OCI-LY3 (cell line): Measurements from ENCODE around the gene KCTD21.

Source experiments
- H2AFZ ChIP-seq: fragments of 200-600, 300-600 bp; shearing (Covaris generic); 2 replicates; pipeline ENCODE4 v1.6.0; 2014; ENCODE audit warnings: antibody characterized with exemption, low read depth, low read length
- H3K27ac ChIP-seq: fragments of 200-600, 300-600 bp; sonication (generic); 2 replicates; pipeline ENCODE4 v1.5.1; 2014; ENCODE audit warnings: mild to moderate bottlenecking, low read length, moderate library complexity, mixed read lengths
- H3K27me3 ChIP-seq: fragments of 200-600, 300-600 bp; sonication (generic); 2 replicates; pipeline ENCODE4 v1.6.1; 2014; ENCODE audit warnings: low read depth, low read length, mixed read lengths
- H3K36me3 ChIP-seq: fragments of 200-600, 300-600 bp; sonication (generic); replicated peaks from 2 replicates; pipeline ENCODE3; 2014; ENCODE audit warnings: low read depth, low read length, mixed read lengths
- H3K4me1 ChIP-seq: fragments of 300-600, 200-600 bp; sonication (generic); 2 replicates; pipeline ENCODE4 v1.6.1; 2014; ENCODE audit warnings: low read length, mixed read lengths
- H3K4me2 ChIP-seq: fragments of 200-600, 300-600 bp; sonication (generic); 2 replicates; pipeline ENCODE4 v1.6.1; 2014; ENCODE audit warnings: low read length, mixed read lengths
- H3K4me3 ChIP-seq: fragments of 300-600, 200-600 bp; sonication (generic); 2 replicates; pipeline ENCODE4 v1.5.1; 2014; ENCODE audit warnings: antibody characterized with exemption, mild to moderate bottlenecking, low read length, moderate library complexity
- H3K79me2 ChIP-seq: fragments of 300-600, 200-600 bp; shearing (Covaris generic); 2 replicates; pipeline ENCODE4 v1.6.1; 2014; ENCODE audit warnings: mild to moderate bottlenecking, low read length, mixed read lengths
- H3K9ac ChIP-seq: fragments of 300-600, 200-600 bp; shearing (Covaris generic); 2 replicates; pipeline ENCODE4 v1.6.0; 2014; ENCODE audit warnings: mild to moderate bottlenecking, low read length, moderate library complexity
- H3K9me3 ChIP-seq: fragments of 200-600, 300-600 bp; shearing (Covaris generic); 2 replicates; pipeline ENCODE4 v1.6.1; 2014; ENCODE audit warnings: low read length, mixed read lengths; ENCODE audit not compliant: insufficient read depth
- H4K20me1 ChIP-seq: fragments of 200-600, 300-600 bp; sonication (generic); 2 replicates; pipeline ENCODE4 v1.6.1; 2016; ENCODE audit warnings: low read length, mixed read lengths; ENCODE audit not compliant: insufficient read depth
- EZH2phosphoT487 ChIP-seq: fragments of 200-600 bp; shearing (Covaris generic); IDR thresholded peaks from 2 replicates; pipeline ENCODE4 v1.6.1; 2018; ENCODE audit warnings: antibody characterized with exemption, mixed run types, low read depth
- TF ChIP-seq, protein P1 (sequence below): fragments of 200-600, 300-600 bp; sonication (generic); IDR thresholded peaks from 2 replicates; pipeline ENCODE4 v1.5.1; 2014; ENCODE audit warnings: antibody characterized with exemption, low read length, low read depth

KCTD21 gene

DNA sequence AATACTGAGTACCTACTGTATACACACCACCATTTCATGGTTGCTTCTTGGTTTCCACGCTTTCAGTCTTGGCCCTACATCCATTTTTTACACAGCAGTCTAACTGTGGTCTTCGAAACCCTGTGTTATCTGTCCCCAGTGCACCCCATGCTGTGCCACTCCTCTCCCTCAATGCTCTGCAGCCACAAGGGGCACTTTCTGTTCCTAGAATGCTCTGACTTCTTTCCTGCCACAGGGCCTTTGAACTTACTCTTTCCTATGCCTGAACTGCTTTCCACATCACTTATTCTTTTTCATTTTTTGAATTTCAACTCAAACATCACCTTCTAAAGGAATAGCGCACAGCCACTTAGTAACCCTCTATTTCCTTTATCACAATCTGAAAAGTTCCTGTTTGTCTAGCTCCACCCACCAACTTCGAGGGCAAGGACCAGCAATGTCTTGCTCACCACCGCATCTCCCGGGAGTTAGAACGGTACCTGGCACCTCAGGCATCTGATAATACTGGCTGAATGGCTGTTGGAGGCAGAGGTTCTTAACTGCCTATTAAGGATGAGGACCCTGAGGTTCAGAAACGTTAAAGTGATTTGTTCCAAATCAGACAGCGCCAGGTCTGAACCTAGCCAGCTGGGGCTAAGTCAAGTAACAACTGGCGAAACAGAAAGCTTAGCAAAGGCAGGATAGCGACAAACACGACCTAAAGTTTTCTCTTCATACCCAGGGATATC is 49.6 kb downstream of the KCTD21 start:
- Histone ChIP-seq H3K36me3 (peaks cover 34% of the 10 kb centered on the region), H3K27me3 (no peaks in the 10 kb centered on the region), H4K20me1 (no peaks in the 10 kb centered on the region), H3K9ac (peak overlapping the region; percentile 90), H3K9me3 (no peaks in the 10 kb centered on the region), H3K4me3 (peak overlapping the region; percentile 89), H3K4me1 (peaks cover 25% of the 10 kb centered on the region), H3K27ac (peak overlapping the region; percentile 70), H3K4me2 (peak overlapping the region; percentile 90), H3K79me2 (peaks cover 72% of the 10 kb centered on the region), H2AFZ (peak overlapping the region; percentile 76)
- TF ChIP-seq, protein P1, sequence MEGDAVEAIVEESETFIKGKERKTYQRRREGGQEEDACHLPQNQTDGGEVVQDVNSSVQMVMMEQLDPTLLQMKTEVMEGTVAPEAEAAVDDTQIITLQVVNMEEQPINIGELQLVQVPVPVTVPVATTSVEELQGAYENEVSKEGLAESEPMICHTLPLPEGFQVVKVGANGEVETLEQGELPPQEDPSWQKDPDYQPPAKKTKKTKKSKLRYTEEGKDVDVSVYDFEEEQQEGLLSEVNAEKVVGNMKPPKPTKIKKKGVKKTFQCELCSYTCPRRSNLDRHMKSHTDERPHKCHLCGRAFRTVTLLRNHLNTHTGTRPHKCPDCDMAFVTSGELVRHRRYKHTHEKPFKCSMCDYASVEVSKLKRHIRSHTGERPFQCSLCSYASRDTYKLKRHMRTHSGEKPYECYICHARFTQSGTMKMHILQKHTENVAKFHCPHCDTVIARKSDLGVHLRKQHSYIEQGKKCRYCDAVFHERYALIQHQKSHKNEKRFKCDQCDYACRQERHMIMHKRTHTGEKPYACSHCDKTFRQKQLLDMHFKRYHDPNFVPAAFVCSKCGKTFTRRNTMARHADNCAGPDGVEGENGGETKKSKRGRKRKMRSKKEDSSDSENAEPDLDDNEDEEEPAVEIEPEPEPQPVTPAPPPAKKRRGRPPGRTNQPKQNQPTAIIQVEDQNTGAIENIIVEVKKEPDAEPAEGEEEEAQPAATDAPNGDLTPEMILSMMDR = no peak
- TF ChIP-seq EZH2phosphoT487 = no peak

DNA sequence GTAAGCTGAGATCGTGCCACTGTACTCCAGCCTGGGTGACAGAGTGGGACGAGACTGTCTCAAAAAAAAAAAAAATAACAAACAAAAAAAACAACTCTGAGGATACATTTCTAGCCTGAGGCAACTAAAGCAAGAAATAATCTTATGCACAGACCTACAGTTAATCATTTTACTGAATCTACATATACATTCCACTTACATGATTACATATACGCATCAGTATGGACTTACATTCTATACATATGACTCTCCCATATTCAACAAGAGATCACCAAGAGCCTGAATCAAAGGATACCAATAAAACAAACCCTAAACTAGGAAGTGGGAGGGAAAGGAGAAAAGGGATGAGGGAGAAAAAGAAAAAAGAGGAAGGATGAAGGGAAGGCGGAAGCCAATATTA is 50.1 kb downstream of the KCTD21 start:
- Histone ChIP-seq H3K79me2 (peaks cover 75% of the 10 kb centered on the region), H3K4me1 (peaks cover 21% of the 10 kb centered on the region)

DNA sequence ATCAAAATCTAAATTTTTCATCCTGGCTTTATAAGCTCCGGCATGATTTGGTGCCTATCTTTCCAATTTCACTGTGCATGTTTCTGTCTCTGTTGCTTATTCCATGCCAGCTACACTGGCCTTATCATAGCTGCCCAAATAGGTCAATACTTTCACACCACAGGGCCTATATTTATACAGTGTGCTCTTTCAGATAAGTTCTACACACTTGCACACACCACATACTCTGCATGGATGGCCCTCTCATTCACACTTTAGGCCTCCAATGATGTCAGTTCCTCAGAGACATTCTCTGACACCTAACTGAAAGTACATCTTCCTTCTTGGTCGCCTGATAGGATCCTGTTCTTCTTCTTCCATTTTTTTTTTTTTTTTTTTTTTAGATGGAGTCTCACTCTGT is 56.0 kb downstream of the KCTD21 start:
- H4K20me1 ChIP-seq = no peaks in the 10 kb centered on the region
- TF ChIP-seq, protein P1 = no peak
- TF ChIP-seq EZH2phosphoT487 = no peak
- peaks cover 66% of the 10 kb centered on the region for H3K79me2 ChIP-seq
- H3K27me3 ChIP-seq = no peaks in the 10 kb centered on the region
- no peaks in the 10 kb centered on the region for H3K4me1 ChIP-seq
- H3K4me3 ChIP-seq = no peak overlapping the region
- H3K4me2 ChIP-seq = no peak overlapping the region
- H2AFZ ChIP-seq = no peak overlapping the region
- H3K9ac ChIP-seq = no peak overlapping the region
- no peaks in the 10 kb centered on the region for H3K9me3 ChIP-seq
- peaks cover 32% of the 10 kb centered on the region for H3K36me3 ChIP-seq
- no peak overlapping the region for H3K27ac ChIP-seq

More for the DNA sequence above, 50.1 kb downstream of the KCTD21 start:
- peaks cover 37% of the 10 kb centered on the region for H3K36me3 ChIP-seq
- H3K27me3 ChIP-seq = no peaks in the 10 kb centered on the region
- H2AFZ ChIP-seq = no peak overlapping the region
- H3K4me2 ChIP-seq = peak overlapping the region; percentile 90
- H3K9me3 ChIP-seq = no peaks in the 10 kb centered on the region
- H3K9ac ChIP-seq = peak overlapping the region; percentile 90; the same call in 1 of the 2 replicates
- H3K4me3 ChIP-seq = peak overlapping the region; percentile 89
- H3K27ac ChIP-seq = peak overlapping the region; percentile 70; the same call in 1 of the 2 replicates
- H4K20me1 ChIP-seq = no peaks in the 10 kb centered on the region
- TF ChIP-seq, protein P1 = no peak

- H3K79me2 ChIP-seq = peaks cover 61% of the 10 kb centered on the region
- H3K27me3 ChIP-seq = no peaks in the 10 kb centered on the region
- H3K4me2 ChIP-seq = no peak overlapping the region
- H3K9me3 ChIP-seq = no peaks in the 10 kb centered on the region
- no peak overlapping the region for H3K4me3 ChIP-seq
- H4K20me1 ChIP-seq = no peaks in the 10 kb centered on the region
- peaks cover 27% of the 10 kb centered on the region for H3K36me3 ChIP-seq
- TF ChIP-seq, protein P1 = no peak
- no peak for TF ChIP-seq EZH2phosphoT487
- H2AFZ ChIP-seq = no peak overlapping the region
- H3K4me1 ChIP-seq = no peaks in the 10 kb centered on the region
- no peak overlapping the region for H3K9ac ChIP-seq
- H3K27ac ChIP-seq = no peak overlapping the region
These were observed 56.5 kb downstream of the KCTD21 start for GRCh38 chr11:78131956-78132355.
